AG08396 (cell line): ENCODE results near the gene ZNF280C.
"Not testable (repeated sequence)": the region's sequence is repeated elsewhere in the genome, so short reads cannot be mapped to it uniquely, and the experiment has no call there.

ENCODE experiments used
- DNase-seq: peaks from one replicate; pipeline ENCODE4 v3.0.0; 2012; ENCODE audit warnings: low spot score, mixed read lengths

ZNF280C gene

DNA sequence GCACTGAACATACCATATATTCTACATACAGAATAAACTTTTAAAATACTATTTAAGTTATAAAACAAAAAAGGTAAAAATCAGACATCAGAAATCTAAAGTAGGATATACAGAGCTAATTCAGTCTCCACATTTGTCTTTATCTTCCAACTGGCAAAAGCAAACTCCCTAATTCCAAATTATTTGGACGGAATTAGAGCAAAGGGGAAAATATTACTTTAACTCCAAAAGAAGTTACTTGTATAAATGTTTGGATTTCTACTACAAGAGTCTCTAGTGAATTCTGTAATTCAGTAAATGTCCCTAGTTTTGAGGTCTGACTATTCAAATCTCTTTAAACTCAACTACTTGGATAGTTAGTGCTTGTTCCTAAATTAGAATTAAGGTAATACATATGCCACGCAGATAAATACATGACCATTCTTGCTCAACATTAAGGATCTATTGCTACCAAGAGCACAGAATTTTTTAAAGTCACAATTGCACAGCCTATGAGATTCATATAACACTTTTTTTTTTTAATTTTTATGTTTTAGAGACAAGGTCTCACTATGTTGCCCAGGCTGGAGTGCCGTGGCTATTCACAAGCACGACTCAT lies 7.3 kb downstream of the ZNF280C start:
- DNase-seq: no peak

GRCh38 chrX:130260316-130260715 lies 8.4 kb downstream of the ZNF280C start:
- no peak for DNase-seq

- no peak for DNase-seq
These were observed 14.8 kb downstream of the ZNF280C start for GRCh38 chrX:130253916-130254315.

- DNase-seq: no peak
These were observed 17.0 kb downstream of the ZNF280C start for GRCh38 chrX:130251671-130252070.

GRCh38 chrX:130247996-130248395 lies 20.7 kb downstream of the ZNF280C start:
- no peak for DNase-seq

GRCh38 chrX:130246084-130246483 lies 22.6 kb downstream of the ZNF280C start:
- no peak for DNase-seq

DNA sequence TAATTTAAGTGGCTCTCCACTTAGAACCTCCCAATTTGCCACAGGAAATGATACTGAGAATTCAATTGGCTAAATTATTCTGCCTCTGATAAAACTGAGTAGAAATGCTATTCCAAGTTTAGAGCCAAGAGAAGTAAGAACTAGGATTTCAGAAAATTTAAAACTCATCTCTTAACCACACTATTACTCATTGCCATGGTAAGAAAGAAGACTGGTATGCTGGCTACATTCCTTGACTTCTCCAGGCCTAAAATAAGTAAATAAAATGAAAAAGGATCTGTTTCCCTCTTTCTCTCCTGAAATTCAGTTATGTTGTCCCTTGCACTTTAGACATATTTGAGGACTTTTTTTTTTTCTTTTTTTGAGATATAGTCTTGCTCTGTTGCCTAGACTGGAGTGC lies 23.3 kb downstream of the ZNF280C start:
- DNase-seq: peak; percentile 36

GRCh38 chrX:130231184-130231583 lies 37.5 kb downstream of the ZNF280C start:
- not testable (repeated sequence) for DNase-seq

DNA sequence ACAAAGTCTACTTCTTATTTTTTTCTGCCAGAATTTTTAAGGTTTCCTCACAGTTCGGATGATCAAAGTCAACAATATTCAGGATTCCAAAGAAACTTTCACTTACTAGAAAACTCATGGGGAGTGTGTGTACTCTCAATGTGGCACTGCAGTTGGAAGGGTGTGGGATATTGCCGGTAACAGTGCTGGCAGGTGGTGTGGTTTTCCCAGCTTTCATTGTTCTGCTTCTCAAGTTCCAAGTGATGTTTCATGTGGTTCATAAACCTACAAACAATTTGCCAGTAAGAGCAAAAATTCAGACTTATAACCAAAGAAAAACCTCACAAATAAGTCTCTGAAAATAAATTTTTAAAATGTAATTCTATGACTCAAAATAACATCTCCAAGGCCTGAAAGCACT lies 39.8 kb downstream of the ZNF280C start:
- DNase-seq: no peak

DNA sequence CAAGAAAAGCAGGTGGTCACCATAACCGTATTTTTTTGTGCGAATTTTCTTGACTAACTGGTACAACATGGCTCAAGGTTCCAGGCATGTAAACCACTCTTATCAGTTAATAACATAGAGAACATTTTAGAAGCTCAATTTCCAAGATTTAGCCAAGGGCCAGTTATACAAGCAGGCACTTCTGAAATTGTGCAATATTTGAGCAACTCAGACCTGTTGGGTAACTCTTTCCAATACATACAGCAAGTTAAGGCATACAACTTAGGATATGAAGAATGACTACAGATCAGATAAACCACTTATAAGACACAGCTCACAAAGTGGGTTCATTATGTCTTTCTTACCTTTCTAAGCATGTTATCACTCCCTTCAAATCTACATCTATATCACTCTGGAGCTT lies 43.9 kb downstream of the ZNF280C start:
- no peak for DNase-seq

GRCh38 chrX:130216320-130216719 lies 52.4 kb downstream of the ZNF280C start:
- peak; percentile 6 for DNase-seq

DNA sequence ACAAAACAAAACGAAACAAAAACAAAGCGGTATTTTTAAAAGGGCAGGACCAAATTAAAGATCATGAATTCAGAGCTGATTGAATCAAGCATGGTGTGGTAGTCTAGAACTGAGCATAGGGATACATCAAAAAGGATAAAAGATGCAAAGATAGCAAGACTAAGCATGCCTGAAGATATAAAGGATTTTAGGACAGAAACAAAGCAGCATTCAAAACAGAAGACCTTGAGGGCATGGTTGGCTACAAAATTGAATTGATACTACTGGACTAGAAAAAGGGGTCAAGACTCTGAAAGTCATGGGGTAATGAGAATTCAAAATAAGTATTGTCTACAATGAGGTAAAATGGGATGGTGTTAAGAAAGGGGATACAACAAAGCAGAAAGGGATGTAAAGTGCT lies 55.3 kb downstream of the ZNF280C start:
- no peak for DNase-seq

DNA sequence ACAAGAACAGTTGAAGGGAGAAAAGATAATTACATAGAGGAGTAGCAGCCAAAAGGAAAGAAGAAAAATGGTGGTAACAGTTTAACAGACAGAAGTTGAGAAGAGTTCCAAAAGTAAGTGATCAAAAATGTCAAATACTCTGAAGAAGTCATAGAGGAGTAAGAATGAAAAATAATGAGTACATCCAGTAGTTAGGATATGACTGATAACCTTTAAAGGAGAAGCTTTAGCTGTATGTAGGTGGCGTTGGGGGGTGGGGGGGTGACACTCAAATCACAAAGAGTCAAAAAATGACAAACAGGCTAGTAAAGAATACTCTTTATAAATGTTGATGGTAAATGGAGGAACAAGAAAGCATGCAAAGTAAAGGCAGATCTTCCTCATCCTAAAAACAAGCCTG lies 56.3 kb downstream of the ZNF280C start:
- no peak for DNase-seq

DNA sequence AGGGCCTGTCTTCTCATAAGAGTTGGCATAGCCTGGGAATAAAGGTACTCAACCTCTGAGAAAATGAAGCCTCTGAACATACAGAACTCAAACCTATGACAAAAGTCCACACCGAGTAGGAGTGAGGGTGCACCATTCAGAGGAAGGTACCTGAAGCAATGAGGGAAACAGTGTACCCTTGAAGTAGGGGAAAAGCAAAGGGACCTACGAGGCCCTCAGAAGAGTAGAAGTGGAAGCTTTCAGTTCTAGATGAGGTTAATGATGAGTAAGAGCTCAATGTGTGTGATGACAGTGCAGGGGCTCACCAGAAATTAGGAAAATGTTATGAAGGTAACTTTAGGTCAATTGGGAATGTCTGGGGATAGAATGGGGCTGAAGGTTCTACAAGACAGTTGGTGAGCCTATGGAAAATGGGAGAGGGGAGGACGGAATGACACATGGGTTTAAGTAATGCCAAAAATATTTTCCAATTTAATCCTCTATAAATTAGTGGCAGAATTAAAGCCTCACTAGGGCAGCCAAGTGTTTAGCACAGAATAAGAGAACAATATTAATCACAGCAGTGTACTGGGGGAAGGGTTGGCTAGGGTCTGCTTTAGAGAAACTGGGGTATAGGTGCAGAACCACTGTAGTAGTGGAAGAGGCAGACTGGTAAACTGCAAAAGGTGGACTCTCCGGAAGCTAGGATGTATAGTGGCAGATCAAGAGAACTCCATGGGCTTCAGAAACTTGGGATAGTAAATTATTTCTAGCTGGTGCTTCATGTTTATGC lies 57.1 kb downstream of the ZNF280C start:
- DNase-seq: no peak

GRCh38 chrX:130204647-130205046 lies 64.1 kb downstream of the ZNF280C start:
- no peak for DNase-seq

DNA sequence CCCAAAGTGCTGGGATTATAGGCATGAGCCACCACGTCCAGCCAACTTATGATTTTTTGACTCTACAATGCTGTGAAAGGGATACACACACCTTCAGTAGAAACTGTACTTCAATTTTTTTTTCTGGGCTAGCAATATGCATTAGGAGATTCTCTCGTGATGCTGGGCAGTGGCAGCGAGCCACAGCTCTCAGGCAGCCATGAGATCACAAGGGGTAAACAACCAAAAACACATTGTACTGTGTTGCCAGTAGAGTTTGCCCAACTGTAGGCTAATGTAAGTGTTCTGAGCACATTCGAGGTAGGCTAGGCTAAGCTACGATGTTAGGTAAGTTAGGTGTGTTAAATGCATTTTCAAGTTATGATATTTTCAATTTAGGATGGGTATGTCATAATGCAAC lies 71.2 kb downstream of the ZNF280C start:
- no peak for DNase-seq

DNA sequence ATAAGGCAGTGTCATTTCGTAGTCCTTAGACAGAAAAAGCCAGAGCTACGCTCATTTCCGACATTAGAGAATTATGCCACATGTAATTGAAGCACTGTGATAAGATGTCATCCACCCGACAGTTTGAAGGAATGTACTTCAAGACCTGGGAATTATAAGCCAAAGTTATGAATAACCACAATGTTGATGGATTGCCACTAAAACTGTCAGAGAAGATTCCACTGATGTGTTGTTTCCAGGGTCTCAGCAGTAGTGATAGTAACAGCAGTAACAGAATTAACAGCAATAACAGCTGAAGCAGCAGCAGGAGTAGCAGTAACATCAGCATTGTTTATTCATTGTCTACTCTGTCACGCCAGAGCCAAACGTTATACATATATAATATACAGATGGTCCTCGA lies 72.2 kb downstream of the ZNF280C start:
- no peak for DNase-seq

DNA sequence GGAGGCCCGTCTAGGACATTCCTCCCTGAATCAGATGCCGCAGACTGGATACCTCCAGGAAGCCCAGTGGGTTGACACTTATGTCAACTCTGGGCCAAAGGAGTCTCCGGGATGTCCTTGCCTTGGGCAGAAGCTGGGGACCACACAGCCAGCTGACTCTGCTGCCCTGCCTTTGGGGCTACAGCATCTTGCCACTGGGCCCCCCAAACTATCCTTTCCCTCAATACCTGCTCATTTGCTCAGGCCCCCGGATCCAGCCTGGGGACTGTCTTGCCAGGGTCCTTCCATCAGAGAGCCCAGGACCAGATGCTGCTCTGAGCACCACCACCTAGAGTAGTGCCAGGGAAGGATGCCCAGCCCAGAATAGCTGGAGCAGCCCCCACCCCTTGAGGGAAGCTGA lies 77.9 kb downstream of the ZNF280C start:
- no peak for DNase-seq

GRCh38 chrX:130186651-130187050 lies 82.0 kb downstream of the ZNF280C start:
- DNase-seq: no peak

DNA sequence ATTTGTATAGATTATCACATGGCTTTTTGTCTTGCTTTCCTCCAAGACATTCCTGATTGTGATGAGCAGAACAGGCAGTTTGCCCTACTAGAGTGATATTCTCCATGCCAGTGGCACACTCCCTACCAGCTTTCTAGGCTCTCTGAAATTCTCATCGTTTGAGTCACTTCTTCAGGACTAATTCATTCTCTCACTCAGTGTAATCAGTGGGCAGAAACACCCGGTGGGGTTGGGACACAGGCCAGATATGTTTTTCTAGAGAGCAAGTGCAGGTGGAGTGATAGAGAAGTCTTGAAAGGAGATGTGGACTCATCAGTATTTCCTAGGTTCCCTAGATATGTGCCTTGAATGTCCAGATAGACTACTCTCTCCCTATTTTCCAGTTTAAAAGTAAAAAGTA lies 83.8 kb downstream of the ZNF280C start:
- DNase-seq: no peak

- DNase-seq: no peak
These were observed 84.5 kb downstream of the ZNF280C start for GRCh38 chrX:130184168-130184567.

- DNase-seq: no peak
These were observed 89.0 kb downstream of the ZNF280C start for GRCh38 chrX:130179579-130180215.

GRCh38 chrX:130179170-130179569 lies 89.5 kb downstream of the ZNF280C start:
- no peak for DNase-seq
